GM12878 (cell line): ENCODE measurements around the gene SCUBE2.

Experiments used
- BACH1 ChIP-seq: fragments of 450-650 bp; IDR thresholded peaks from 2 replicates; pipeline ENCODE4 v1.6.1; 2017; ENCODE audit warnings: mild to moderate bottlenecking, borderline replicate concordance
- DPF2 ChIP-seq: fragments of 450-650 bp; IDR thresholded peaks from 2 replicates; pipeline ENCODE4 v1.6.1; 2017; ENCODE audit warnings: mild to moderate bottlenecking
- EP300 ChIP-seq, 2 experiments: fragments of 150-350 bp in 1 of 2; IDR thresholded peaks; 2 replicates each; pipeline ENCODE4 v1.6.1; 2011 to 2012; ENCODE audit warnings: low read depth in 2 of 2, low read length in 2 of 2, borderline replicate concordance in 1 of 2, improper control_type of control experiment in 1 of 2, inconsistent platforms in 1 of 2; ENCODE audit not compliant: control insufficient read depth in 1 of 2
- MXI1 ChIP-seq: fragments of 150-350 bp; IDR thresholded peaks from 2 replicates; pipeline ENCODE4 v1.6.1; 2011; ENCODE audit warnings: low read depth, mild to moderate bottlenecking, inconsistent platforms, low read length, improper control_type of control experiment
- RBBP5 ChIP-seq: fragments of 200-600 bp; sonication (generic); conservative IDR thresholded peaks from 2 replicates; pipeline ENCODE4 v1.6.1; 2016
- SREBF2 ChIP-seq: IDR thresholded peaks from 2 replicates; pipeline ENCODE4 v1.6.1; 2012; ENCODE audit warnings: mild to moderate bottlenecking, low read length
- TCF12 ChIP-seq: IDR thresholded peaks from 2 replicates; pipeline ENCODE4 v1.6.1; 2011; ENCODE audit warnings: low read depth, mild to moderate bottlenecking, low read length
- ZNF384 ChIP-seq: IDR thresholded peaks from 2 replicates; pipeline ENCODE4 v1.6.1; 2012; ENCODE audit warnings: low read depth, mild to moderate bottlenecking, low read length, improper control_type of control experiment, borderline replicate concordance
- TF ChIP-seq, protein P1 (sequence below), 3 experiments: IDR thresholded peaks in 2 of 3; conservative IDR thresholded peaks in 1 of 3; 2 replicates each; pipeline ENCODE4 v1.5.1; 2011; ENCODE audit warnings: low read depth in 3 of 3, low read length in 3 of 3, mild to moderate bottlenecking in 3 of 3, control low read depth in 2 of 3, moderate library complexity in 2 of 3, inconsistent platforms in 1 of 3, mixed read lengths in 1 of 3; ENCODE audit not compliant: control insufficient read depth in 2 of 3, insufficient read depth in 1 of 3; ENCODE audit errors: extremely low read depth in 1 of 3
- TF ChIP-seq, protein P2 (sequence below): IDR thresholded peaks from 2 replicates; pipeline ENCODE4 v1.6.1; 2012; ENCODE audit warnings: low read depth, low read length, improper control_type of control experiment

DNA sequence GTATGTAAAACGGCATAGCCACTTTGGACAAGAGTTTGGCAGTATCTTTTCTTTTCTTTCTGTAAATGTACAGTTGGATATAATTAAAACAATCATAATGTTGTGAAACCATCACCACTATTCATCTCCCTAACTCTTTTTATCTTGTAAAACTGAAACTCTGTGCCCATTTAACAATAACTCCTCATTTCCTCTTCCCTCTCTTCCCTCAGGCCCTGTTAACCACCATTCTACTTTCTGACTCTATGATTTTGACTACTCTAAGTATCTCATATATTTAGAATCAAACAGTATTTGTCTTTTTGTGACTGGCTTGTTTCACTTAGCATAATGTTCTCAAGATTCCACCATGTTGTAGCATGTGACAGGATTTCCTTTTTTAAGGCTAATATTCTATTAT lies 10.2 kb downstream of the SCUBE2 start:
- TF ChIP-seq MXI1 (no peak), TCF12 (no peak), BACH1 (no peak), ZNF384 (no peak), RBBP5 (no peak), EP300 (IDR thresholded peaks at IDR 0.05; ENCODE audit: borderline replicate concordance in 1 of 2, control insufficient read depth in 1 of 2, low read depth in 2 of 2, low read length in 2 of 2) (no peak), SREBF2 (no peak), DPF2 (no peak)
- TF ChIP-seq, protein P1, sequence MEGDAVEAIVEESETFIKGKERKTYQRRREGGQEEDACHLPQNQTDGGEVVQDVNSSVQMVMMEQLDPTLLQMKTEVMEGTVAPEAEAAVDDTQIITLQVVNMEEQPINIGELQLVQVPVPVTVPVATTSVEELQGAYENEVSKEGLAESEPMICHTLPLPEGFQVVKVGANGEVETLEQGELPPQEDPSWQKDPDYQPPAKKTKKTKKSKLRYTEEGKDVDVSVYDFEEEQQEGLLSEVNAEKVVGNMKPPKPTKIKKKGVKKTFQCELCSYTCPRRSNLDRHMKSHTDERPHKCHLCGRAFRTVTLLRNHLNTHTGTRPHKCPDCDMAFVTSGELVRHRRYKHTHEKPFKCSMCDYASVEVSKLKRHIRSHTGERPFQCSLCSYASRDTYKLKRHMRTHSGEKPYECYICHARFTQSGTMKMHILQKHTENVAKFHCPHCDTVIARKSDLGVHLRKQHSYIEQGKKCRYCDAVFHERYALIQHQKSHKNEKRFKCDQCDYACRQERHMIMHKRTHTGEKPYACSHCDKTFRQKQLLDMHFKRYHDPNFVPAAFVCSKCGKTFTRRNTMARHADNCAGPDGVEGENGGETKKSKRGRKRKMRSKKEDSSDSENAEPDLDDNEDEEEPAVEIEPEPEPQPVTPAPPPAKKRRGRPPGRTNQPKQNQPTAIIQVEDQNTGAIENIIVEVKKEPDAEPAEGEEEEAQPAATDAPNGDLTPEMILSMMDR (IDR thresholded peaks at IDR 0.05 in 2 of 3, conservative IDR thresholded peaks at IDR 0.05 in 1 of 3; ENCODE audit: control insufficient read depth in 2 of 3, extremely low read depth in 1 of 3, insufficient read depth in 1 of 3, low read depth in 3 of 3, low read length in 3 of 3): no peak
- TF ChIP-seq, protein P2, sequence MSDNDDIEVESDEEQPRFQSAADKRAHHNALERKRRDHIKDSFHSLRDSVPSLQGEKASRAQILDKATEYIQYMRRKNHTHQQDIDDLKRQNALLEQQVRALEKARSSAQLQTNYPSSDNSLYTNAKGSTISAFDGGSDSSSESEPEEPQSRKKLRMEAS: no peak
